HG02610 (cell line): Measurements from ENCODE around the gene MARK3.
"Not testable (repeated sequence)": the region's sequence is repeated elsewhere in the genome, so short reads cannot be mapped to it uniquely, and the experiment has no call there.

Source experiments
- ATAC-seq: cut with Tn5 transposase; IDR thresholded peaks from one replicate; pipeline ENCODE4 v1.9.1; 2021; ENCODE audit warnings: mild to moderate bottlenecking, moderate library complexity; ENCODE audit not compliant: unreplicated experiment

Gene MARK3

GRCh38 chr14:103510724-103511693 is 125.8 kb downstream of the MARK3 start:
- ATAC-seq, result no peak

GRCh38 chr14:103512180-103512579 is 127.0 kb downstream of the MARK3 start:
- ATAC-seq, result not testable (repeated sequence)

DNA sequence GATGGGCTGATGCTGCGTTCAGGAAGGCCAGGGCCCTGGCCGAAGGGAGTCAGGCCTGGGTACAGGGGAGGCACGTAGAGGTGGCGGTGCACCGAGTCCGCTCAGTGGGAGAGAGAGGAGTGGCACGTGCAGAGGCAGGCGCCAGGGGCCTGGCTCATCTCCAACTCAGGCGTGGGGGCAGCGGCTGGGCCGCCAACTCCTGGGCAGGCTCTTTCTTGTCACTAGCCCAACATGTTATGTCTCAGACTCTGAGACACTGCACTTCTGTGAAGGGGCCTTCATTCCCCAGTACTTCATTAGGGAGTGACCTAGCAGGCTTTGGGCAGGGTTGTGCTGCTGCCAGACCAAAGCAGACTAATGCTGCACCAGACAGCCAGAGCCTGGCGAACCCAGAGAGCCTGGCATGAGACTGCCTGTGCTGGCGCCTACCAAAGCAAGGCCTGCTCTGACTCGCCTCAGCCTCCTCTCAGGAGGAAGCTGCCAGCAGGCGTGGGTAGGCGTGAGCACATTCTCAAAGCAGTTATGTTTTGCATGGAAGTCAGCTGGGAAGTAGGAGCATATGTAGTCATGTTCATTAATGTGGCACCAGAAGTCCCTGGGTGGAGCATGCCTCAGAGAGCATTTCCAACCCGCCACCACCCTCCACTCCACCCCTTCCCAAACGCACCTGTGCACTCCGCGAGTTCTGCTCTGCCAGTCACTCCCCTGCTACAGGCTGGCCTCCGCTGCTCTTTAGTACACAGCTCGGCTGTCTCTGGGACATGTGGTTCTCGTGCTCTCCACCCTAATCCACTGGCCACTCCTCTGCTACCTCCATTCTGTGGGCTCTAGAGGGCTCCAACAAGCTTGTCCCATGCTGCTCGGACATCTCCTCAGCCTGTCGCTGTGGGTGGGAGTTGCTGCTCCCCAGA is 127.7 kb downstream of the MARK3 start:
- no peak for ATAC-seq

DNA sequence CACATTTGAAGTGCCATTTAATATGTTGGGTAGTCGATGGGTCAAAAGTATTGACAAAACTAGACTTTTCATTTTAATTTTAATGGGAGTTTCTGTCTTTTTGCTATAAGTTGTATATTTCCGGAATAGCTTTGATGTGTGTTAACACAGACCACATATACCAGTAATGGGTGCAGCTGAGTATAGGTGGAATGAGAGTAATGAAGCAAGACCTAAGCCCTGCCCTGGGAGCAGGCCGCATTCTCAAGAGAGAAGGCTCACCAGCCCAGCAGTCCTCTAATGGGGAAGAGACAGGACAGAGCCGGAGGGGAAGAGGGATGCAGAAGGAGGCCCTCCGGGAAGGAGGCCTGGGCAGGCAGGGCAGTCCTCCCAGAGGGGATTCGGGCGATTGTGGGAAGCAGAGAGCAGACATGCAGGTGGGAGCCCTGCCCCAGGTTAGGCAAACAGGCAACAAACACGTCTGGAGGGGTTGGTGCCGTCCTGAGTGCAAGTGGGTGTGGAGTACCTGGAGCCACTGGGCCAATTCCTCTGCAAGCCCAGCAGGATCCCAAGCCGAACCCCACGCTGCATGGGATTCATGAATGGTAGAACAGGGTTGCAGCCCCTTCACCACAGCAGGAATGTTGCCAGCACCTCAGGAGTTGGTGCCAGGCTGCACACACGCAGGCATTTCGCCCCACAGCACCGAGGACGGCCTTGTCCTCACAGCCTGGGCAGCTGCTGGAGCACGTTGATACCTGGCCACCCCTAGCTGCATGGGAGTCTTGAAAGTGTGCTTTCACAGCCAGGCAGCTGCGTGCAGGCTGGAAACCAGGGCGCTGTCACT is 129.6 kb downstream of the MARK3 start:
- no peak for ATAC-seq

GRCh38 chr14:103516426-103517173 is 131.4 kb downstream of the MARK3 start:
- no peak for ATAC-seq

DNA sequence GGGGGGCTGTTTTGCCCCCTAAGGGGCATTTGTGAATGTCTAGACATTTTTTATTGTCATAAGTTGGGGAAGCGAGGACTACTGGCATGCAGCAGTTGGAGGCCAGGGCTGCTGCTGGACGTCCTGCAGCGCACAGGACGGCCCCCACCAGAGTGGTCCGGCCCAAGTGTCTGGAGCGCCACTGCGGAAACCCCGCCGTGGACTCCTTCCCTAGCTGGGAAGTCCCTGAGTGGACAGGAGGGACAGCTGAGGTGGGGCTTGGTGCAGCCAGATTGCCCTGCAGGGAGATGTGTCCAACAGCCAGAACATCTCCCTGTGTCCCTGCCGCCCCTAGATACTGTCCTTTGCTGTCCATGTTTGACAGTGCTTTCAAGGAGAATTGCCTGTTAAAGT is 132.0 kb downstream of the MARK3 start:
- no peak for ATAC-seq

GRCh38 chr14:103517721-103518421 is 132.7 kb downstream of the MARK3 start:
- ATAC-seq, result no peak

DNA sequence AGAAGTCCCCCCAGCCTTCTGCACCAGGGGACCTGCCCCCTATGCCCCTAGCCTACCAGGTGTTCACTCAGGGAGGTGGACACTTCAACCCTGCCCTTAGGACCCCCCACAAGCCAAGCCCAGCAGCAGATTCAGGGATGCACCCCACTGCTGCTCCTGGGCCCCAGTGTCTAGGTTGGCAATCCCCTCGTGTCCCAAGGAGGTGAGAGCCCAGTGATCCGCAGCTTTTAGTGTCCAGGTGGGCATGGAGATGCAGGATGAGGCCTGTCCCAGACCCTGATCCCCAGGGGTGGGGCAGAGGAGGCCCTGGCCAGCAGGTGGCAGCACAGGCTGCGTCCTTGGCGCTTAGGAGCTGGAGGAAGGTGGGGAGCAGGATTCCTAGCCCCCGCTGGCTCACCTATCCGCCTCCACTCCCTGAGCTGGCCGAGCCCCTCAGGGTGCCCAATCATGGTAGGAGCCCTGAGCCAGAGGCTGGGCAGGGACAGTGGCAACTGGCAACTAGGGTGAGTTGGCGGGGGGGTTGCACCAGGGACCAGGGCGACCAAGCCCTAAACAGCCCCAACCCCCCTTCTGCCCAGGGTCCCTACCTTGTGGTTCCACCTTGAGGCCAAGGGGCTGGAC is 133.3 kb downstream of the MARK3 start:
- no peak for ATAC-seq

GRCh38 chr14:103519043-103519836 is 134.0 kb downstream of the MARK3 start:
- ATAC-seq, result no peak

GRCh38 chr14:103519837-103520212 is 134.6 kb downstream of the MARK3 start:
- no peak for ATAC-seq

GRCh38 chr14:103520269-103520656 is 135.0 kb downstream of the MARK3 start:
- no peak for ATAC-seq

DNA sequence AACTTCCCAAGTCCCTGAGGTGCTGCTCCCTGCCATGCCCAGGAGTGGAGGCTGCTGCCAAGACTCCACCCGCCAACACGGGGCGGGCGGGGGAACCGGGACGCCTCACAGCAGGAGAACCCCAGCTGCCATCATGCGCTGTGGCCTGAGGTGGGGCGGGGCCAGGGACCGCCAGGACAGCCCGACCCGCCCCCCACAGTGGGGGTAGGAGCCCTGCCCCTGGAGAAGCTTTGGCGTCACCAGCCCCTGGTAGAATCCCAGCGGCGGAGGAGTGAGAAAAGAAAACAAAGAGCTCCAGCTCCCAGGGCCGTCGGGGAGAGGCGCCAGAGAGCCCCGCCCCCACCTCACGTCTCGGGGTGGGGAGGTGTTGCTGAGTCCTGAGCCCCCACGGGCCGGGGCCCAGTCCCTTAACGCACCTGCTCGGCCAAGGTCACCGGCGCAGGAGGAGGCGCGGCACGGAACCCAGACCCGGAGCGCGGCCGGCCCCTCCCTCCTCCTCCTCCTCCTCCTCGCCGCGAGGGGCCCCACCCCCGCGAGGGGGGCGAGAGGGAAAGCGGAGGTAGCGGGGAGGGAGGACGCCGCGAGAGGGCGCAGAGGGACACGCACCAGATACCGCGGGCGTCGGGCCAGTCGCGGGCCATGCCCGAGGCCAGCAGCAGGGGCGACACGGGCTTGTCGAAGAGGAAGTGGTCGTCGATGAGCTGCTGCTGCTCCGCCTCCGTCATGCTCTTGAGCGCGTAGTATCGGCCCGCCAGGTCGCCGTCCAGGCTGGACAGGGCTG is 135.6 kb downstream of the MARK3 start:
- ATAC-seq, result no peak

DNA sequence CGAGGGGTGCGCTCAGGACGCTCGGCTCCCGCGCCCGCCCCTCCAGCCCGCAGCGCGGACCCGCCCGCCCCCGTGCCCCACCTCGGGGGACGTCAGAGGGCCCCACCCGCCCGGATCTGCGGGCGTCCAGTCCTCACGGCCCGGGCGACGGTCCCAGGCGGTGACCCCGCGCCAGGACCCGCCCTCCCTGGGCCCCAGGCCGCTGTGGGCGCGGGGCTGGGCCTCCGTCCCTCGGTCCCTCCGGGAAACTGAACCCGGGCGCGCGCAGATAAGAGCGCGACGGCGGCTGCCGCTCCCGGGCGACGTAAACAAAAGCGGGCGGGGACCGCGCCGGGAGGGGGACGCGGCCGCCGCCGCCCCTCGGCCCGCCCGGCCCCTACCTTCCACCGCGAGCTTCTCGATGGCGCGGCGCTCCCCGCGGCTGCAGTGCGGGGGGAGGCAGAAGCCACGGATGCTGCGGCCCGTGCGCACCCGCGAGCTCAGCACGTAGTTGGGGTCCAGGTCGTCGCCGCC is 136.3 kb downstream of the MARK3 start:
- ATAC-seq, result no peak

- no peak for ATAC-seq
These were observed 136.8 kb downstream of the MARK3 start for GRCh38 chr14:103521951-103522563.

- ATAC-seq, result no peak
These were observed 137.7 kb downstream of the MARK3 start, which contains the start of gene CKB for GRCh38 chr14:103522649-103523574. Gene CKB, minus strand, starts transcription at chr14:103522830. Its CDS starts 337 bp downstream, at chr14:103522493.

GRCh38 chr14:103523575-103523954 is 138.3 kb downstream of the MARK3 start:
- no peak for ATAC-seq
